ENCODE data around the gene LHFPL3.

The LHFPL3 gene

GRCh38 chr7:104873401-104873800 is 545.0 kb downstream of the LHFPL3 start:
- TF ChIP-seq FOXA1 (IDR thresholded peaks at IDR 0.05) = no peak
- no peak for TF ChIP-seq FOXK2 (IDR thresholded peaks at IDR 0.05)
- TF ChIP-seq PKNOX1 (IDR thresholded peaks at IDR 0.05) = no peak
- no peak for TF ChIP-seq BHLHE40 (IDR thresholded peaks at IDR 0.05; ENCODE audit: borderline replicate concordance)
- TF ChIP-seq TARDBP (IDR thresholded peaks at IDR 0.05) = no peak
- TF ChIP-seq L3MBTL2 (conservative IDR thresholded peaks at IDR 0.05) = no peak
- TF ChIP-seq HDGF (IDR thresholded peaks at IDR 0.05; ENCODE audit: borderline replicate concordance) = no peak
- no peak for TF ChIP-seq CTBP1 (IDR thresholded peaks at IDR 0.05; ENCODE audit: borderline replicate concordance)
- ChIA-PET POLR2A (no interaction called here), CTCF (interaction anchor here (3.0 kb wide), 1 partner anchor 10 kb away, joined by 13 read pairs; no protein-coding TSS in a partner anchor)
- no peak for DNase-seq (ENCODE audit: extremely low spot score)

DNA sequence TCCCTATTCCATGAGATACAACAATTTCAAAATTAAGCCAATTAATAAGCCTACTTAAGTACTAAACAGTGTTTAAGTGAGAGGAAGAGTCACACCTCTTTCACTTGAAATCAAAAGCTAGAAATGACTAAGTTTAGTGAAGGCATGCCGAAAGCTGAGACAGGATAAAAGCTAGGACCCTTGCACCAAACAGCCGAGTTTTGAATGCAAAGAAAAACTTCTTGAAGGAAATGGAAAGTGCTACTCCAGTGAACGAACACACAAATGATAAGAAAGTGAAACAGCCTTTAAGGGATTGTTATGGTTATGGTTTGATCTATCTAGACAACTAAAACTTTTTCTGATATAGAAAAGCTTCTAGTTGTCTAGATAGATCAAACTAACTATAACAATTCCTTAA is 550.2 kb downstream of the LHFPL3 start:
- POLR2A ChIA-PET = no interaction called here
- CTCF ChIA-PET = no interaction called here
- TF ChIP-seq CTBP1 (IDR thresholded peaks at IDR 0.05; ENCODE audit: borderline replicate concordance) = no peak
- no peak for TF ChIP-seq SP1 (IDR thresholded peaks at IDR 0.05)
- TF ChIP-seq ELF4 (IDR thresholded peaks at IDR 0.05) = no peak
- no peak for TF ChIP-seq TARDBP (IDR thresholded peaks at IDR 0.05)
- no peak for TF ChIP-seq HDGF (IDR thresholded peaks at IDR 0.05; ENCODE audit: borderline replicate concordance)
- no peak for TF ChIP-seq FOXM1 (IDR thresholded peaks at IDR 0.05; ENCODE audit: borderline replicate concordance)
- TF ChIP-seq BHLHE40 (IDR thresholded peaks at IDR 0.05; ENCODE audit: borderline replicate concordance) = no peak
- TF ChIP-seq FOXA1 (IDR thresholded peaks at IDR 0.05) = no peak
- no peak for TF ChIP-seq NFRKB (IDR thresholded peaks at IDR 0.05)
- no peak for TF ChIP-seq PKNOX1 (IDR thresholded peaks at IDR 0.05)
- no peak for DNase-seq (ENCODE audit: extremely low spot score)

DNA sequence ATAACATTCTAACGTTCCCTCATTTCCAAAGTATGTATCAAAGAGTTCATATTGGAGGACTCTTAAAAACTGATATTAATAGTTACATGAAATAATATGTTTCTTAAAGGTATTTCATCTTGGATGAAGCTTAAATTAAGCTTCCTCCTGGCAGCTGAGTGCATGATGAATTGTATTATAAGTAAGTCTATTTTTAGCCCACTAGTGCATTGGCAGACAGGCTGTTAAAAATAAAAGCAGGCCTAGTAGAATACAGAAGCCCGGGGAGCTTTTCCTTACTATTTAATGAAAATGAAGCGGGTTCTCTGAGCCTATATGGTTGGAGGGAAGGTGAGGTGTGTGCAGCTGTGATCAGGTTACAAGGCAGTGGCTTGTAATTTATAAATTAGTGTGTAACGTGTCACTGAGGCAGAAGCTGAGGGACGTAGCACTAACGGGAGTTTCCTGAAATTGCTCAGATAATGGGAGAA is 554.9 kb downstream of the LHFPL3 start:
- ChIA-PET CTCF (interaction anchor here (1.0 to 2.4 kb wide), 16 partner anchors 9 to 165 kb away, joined by 3 to 23 read pairs (median 6); no protein-coding TSS in a partner anchor), POLR2A (interaction anchor here (0.6 to 1.5 kb wide), 6 partner anchors 14 to 745 kb away, joined by 3 to 4 read pairs (median 4); no protein-coding TSS in a partner anchor)
- TF ChIP-seq BHLHE40 (IDR thresholded peaks at IDR 0.05; ENCODE audit: borderline replicate concordance) = no peak
- no peak for TF ChIP-seq ARNT (IDR thresholded peaks at IDR 0.05)
- TF ChIP-seq FOXA1 (IDR thresholded peaks at IDR 0.05) = no peak
- TF ChIP-seq LEF1 (IDR thresholded peaks at IDR 0.05; ENCODE audit: borderline replicate concordance) = no peak
- no peak for TF ChIP-seq ZNF384 (IDR thresholded peaks at IDR 0.05)
- TF ChIP-seq FOXM1 (IDR thresholded peaks at IDR 0.05; ENCODE audit: borderline replicate concordance) = no peak
- TF ChIP-seq CTBP1 (IDR thresholded peaks at IDR 0.05; ENCODE audit: borderline replicate concordance) = no peak
- TF ChIP-seq FOXK2 (IDR thresholded peaks at IDR 0.05) = no peak
- no peak for TF ChIP-seq NFRKB (IDR thresholded peaks at IDR 0.05)
- TF ChIP-seq SUZ12 (IDR thresholded peaks at IDR 0.05) = no peak
- TF ChIP-seq L3MBTL2 (conservative IDR thresholded peaks at IDR 0.05) = no peak
- TF ChIP-seq TARDBP (IDR thresholded peaks at IDR 0.05) = no peak
- no peak for TF ChIP-seq HDGF (IDR thresholded peaks at IDR 0.05; ENCODE audit: borderline replicate concordance)
- no peak for TF ChIP-seq PKNOX1 (IDR thresholded peaks at IDR 0.05)
- TF ChIP-seq SP1 (IDR thresholded peaks at IDR 0.05) = no peak
- TF ChIP-seq ELF4 (IDR thresholded peaks at IDR 0.05) = no peak
- DNase-seq (ENCODE audit: extremely low spot score) = no peak

- DNase-seq (ENCODE audit: extremely low spot score) = peak; percentile 90
- peak; percentile 87 for TF ChIP-seq L3MBTL2 (conservative IDR thresholded peaks at IDR 0.05)
- TF ChIP-seq NFRKB (IDR thresholded peaks at IDR 0.05) = no peak
- POLR2A ChIA-PET = interaction anchor here (0.6 to 1.5 kb wide), 5 partner anchors 13 to 675 kb away, joined by 3 to 4 read pairs (median 4); no protein-coding TSS in a partner anchor
- CTCF ChIA-PET = interaction anchor here (0.5 to 2.4 kb wide), 17 partner anchors 9 to 220 kb away, joined by 3 to 23 read pairs (median 5); no protein-coding TSS in a partner anchor
Measured at GRCh38 chr7:104883718-104884452, 555.5 kb downstream of the LHFPL3 start.

DNA sequence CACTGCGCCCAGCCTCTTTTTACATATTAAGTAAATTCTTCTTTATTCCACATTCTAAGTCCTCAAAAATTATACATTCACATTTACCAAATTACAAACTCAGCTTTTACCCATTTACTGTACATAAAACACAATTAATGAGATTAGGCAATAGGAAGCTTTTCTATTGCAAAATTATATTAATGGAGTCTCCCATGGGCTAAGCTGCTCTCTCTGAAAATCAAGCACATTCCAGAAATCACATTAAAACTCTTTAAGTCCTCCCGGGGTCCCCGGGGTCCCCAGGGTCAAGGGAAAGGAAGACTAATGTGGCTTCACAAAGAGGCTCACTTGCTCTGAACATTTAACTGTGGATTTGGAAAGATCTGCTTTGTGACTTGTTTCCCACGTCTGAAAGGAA is 558.2 kb downstream of the LHFPL3 start:
- CTCF ChIA-PET = interaction anchor here (1.1 kb wide), 1 partner anchor 33 kb away, joined by 3 read pairs; no protein-coding TSS in a partner anchor
- POLR2A ChIA-PET = no interaction called here
- DNase-seq (ENCODE audit: extremely low spot score) = no peak
- TF ChIP-seq ZNF384 (IDR thresholded peaks at IDR 0.05) = no peak
- TF ChIP-seq L3MBTL2 (conservative IDR thresholded peaks at IDR 0.05) = no peak
- no peak for TF ChIP-seq FOXK2 (IDR thresholded peaks at IDR 0.05)
- no peak for TF ChIP-seq ELF4 (IDR thresholded peaks at IDR 0.05)
- TF ChIP-seq CTBP1 (IDR thresholded peaks at IDR 0.05; ENCODE audit: borderline replicate concordance) = no peak
- no peak for TF ChIP-seq FOXA1 (IDR thresholded peaks at IDR 0.05)
- TF ChIP-seq HDGF (IDR thresholded peaks at IDR 0.05; ENCODE audit: borderline replicate concordance) = no peak
- no peak for TF ChIP-seq SUZ12 (IDR thresholded peaks at IDR 0.05)
- no peak for TF ChIP-seq NFRKB (IDR thresholded peaks at IDR 0.05)
- TF ChIP-seq PKNOX1 (IDR thresholded peaks at IDR 0.05) = no peak
- TF ChIP-seq SP1 (IDR thresholded peaks at IDR 0.05) = no peak
- no peak for TF ChIP-seq TARDBP (IDR thresholded peaks at IDR 0.05)
- no peak for TF ChIP-seq FOXM1 (IDR thresholded peaks at IDR 0.05; ENCODE audit: borderline replicate concordance)
- TF ChIP-seq BHLHE40 (IDR thresholded peaks at IDR 0.05; ENCODE audit: borderline replicate concordance) = no peak
- no peak for TF ChIP-seq ARNT (IDR thresholded peaks at IDR 0.05)
- no peak for TF ChIP-seq LEF1 (IDR thresholded peaks at IDR 0.05; ENCODE audit: borderline replicate concordance)

All from HEK293T (cell line).